HG02571 (cell line): ENCODE measurements around the gene KDM6A.
A peak's percentile ranks its signal among the peaks of the same experiment; 100 is the strongest.
"Not testable (repeated sequence)": the region's sequence is repeated elsewhere in the genome, so short reads cannot be mapped to it uniquely, and the experiment has no call there.

ENCODE experiments used
- ATAC-seq: cut with Tn5 transposase; IDR thresholded peaks from one replicate; pipeline ENCODE4 v1.9.1; 2021; ENCODE audit warnings: mild to moderate bottlenecking, moderate library complexity; ENCODE audit not compliant: unreplicated experiment

The KDM6A gene

GRCh38 chrX:44872821-44873414, at the start of gene KDM6A:
Gene KDM6A (plus strand): TSS chrX:44873188. CDS start chrX:44873552, 364 bp downstream.
- peak; percentile 90 for ATAC-seq

- not testable (repeated sequence) for ATAC-seq
Measured at GRCh38 chrX:44823193-44823592, 49.8 kb upstream of the KDM6A start.

GRCh38 chrX:44828008-44828605, 44.9 kb upstream of the KDM6A start:
- ATAC-seq: no peak

GRCh38 chrX:44829832-44830231, 43.2 kb upstream of the KDM6A start:
- no peak for ATAC-seq

GRCh38 chrX:44842550-44843317, 30.3 kb upstream of the KDM6A start:
- no peak for ATAC-seq

- ATAC-seq: no peak
Measured at GRCh38 chrX:44843318-44843702, 29.7 kb upstream of the KDM6A start.

GRCh38 chrX:44843753-44844152, 29.2 kb upstream of the KDM6A start, which contains the start of gene DUSP21:
Gene DUSP21 (plus strand): TSS chrX:44844021. CDS start chrX:44844133, 112 bp downstream.
- ATAC-seq: no peak

- no peak for ATAC-seq
Measured at GRCh38 chrX:44844204-44844603, 28.8 kb upstream of the KDM6A start.

- not testable (repeated sequence) for ATAC-seq
Measured at GRCh38 chrX:44850891-44851290, 22.1 kb upstream of the KDM6A start.

- ATAC-seq: no peak
Measured at GRCh38 chrX:44871114-44871645, 1.8 kb upstream of the KDM6A start.

GRCh38 chrX:44871931-44872820, 812 bp upstream of the KDM6A start:
- ATAC-seq: peak; percentile 22

GRCh38 chrX:44873415-44874276, 658 bp downstream of the KDM6A start:
- peak; percentile 9 for ATAC-seq

GRCh38 chrX:44874420-44875184, 1.6 kb downstream of the KDM6A start:
- no peak for ATAC-seq

GRCh38 chrX:44875185-44875489, 2.1 kb downstream of the KDM6A start:
- ATAC-seq: no peak

- no peak for ATAC-seq
Measured at GRCh38 chrX:44876086-44876485, 3.1 kb downstream of the KDM6A start.

GRCh38 chrX:44876767-44877166, 3.8 kb downstream of the KDM6A start:
- ATAC-seq: no peak

GRCh38 chrX:44878780-44879179, 5.8 kb downstream of the KDM6A start:
- no peak for ATAC-seq

- no peak for ATAC-seq
Measured at GRCh38 chrX:44881549-44881948, 8.6 kb downstream of the KDM6A start.

- no peak for ATAC-seq
Measured at GRCh38 chrX:44882635-44883034, 9.6 kb downstream of the KDM6A start.
